H1 (cell line): Measurements from ENCODE around the gene NUBP2. TPM values are rescaled to one million over a fixed set of nuclear protein-coding genes. Genes with fewer than 3 reads are reported as not detected.

ENCODE experiments used
- CTCF ChIA-PET: fragments of 300-600 bp; sonication (Branson Sonifier 250); formaldehyde crosslinking; loops from one replicate; lab custom pipeline; 2021; ENCODE audit not compliant: partially characterized antibody; lab: Charles Lee
- POLR2A ChIA-PET: fragments of 300-600 bp; sonication (Branson Sonifier 250); formaldehyde crosslinking; loops from one replicate; lab custom pipeline; 2021; ENCODE audit warnings: inconsistent platforms; ENCODE audit not compliant: partially characterized antibody; lab: Charles Lee
- DNase-seq, 2 experiments: peaks; one replicate each; pipeline versions ENCODE4 v3.0.0 to v3.0.0-alpha.2; 2010 to 2022; ENCODE audit warnings: low spot score in 2 of 2, low read depth in 1 of 2, mixed read lengths in 1 of 2
- FAIRE-seq: peaks from 2 replicates; lab custom pipeline; 2011; peaks lifted over from hg19 to GRCh38; lab: Jason Lieb, UNC
- H2AFZ ChIP-seq: 2 replicates; pipeline ENCODE4 v1.8.1; 2012; ENCODE audit warnings: low read length, inconsistent platforms
- H2AK5ac ChIP-seq: 2 replicates; pipeline ENCODE4 v1.6.1; 2013; ENCODE audit warnings: low read depth, low read length
- H2BK120ac ChIP-seq: replicated peaks from 2 replicates; pipeline ENCODE3; 2013; ENCODE audit warnings: low read depth, low read length, inconsistent platforms
- H2BK12ac ChIP-seq: 2 replicates; pipeline ENCODE4 v1.6.1; 2013; ENCODE audit warnings: low read depth, low read length
- H2BK15ac ChIP-seq: 2 replicates; pipeline ENCODE4 v1.6.1; 2013; ENCODE audit warnings: low read length
- H2BK20ac ChIP-seq: 2 replicates; pipeline ENCODE4 v1.6.1; 2013; ENCODE audit warnings: low read length
- H2BK5ac ChIP-seq: 2 replicates; pipeline ENCODE4 v1.6.1; 2013; ENCODE audit warnings: low read depth, low read length
- H3K14ac ChIP-seq: 2 replicates; pipeline ENCODE4 v1.6.1; 2013; ENCODE audit warnings: inconsistent platforms; ENCODE audit not compliant: insufficient read length
- H3K18ac ChIP-seq: 2 replicates; pipeline ENCODE4 v1.6.1; 2013; ENCODE audit warnings: low read length; ENCODE audit errors: extremely low read depth
- H3K23ac ChIP-seq: 2 replicates; pipeline ENCODE4 v1.6.1; 2013; ENCODE audit warnings: inconsistent platforms; ENCODE audit not compliant: insufficient read length
- H3K23me2 ChIP-seq: 2 replicates; pipeline ENCODE4 v1.6.1; 2013; ENCODE audit warnings: low read depth, low read length
- H3K27ac ChIP-seq: 2 replicates; pipeline ENCODE4 v1.6.1; 2011; ENCODE audit warnings: low read depth, low read length, inconsistent platforms
- H3K27me3 ChIP-seq, 4 experiments: replicated peaks in 1 of 4; 1 replicate in 1 of 4; 2 replicates in 3 of 4; pipeline versions ENCODE4 v1.6.1 to v1.8.1; 2011 to 2013; ENCODE audit warnings: low read length in 3 of 4, mild to moderate bottlenecking in 3 of 4, inconsistent platforms in 2 of 4, mixed read lengths in 2 of 4, moderate library complexity in 1 of 4; ENCODE audit not compliant: control insufficient read depth in 3 of 4, insufficient read depth in 3 of 4; ENCODE audit errors: extremely low read depth in 1 of 4
- H3K36me3 ChIP-seq, 4 experiments: 2 replicates each; pipeline versions ENCODE4 v1.6.1 to v1.8.1; 2011 to 2013; ENCODE audit warnings: mild to moderate bottlenecking in 4 of 4, low read length in 3 of 4, moderate library complexity in 2 of 4, control low read depth in 1 of 4, inconsistent platforms in 1 of 4; ENCODE audit not compliant: insufficient read depth in 4 of 4, control insufficient read depth in 2 of 4
- H3K4ac ChIP-seq: replicated peaks from 2 replicates; pipeline ENCODE3; 2013; ENCODE audit warnings: low read length, low read depth, mixed read lengths, inconsistent platforms; ENCODE audit not compliant: insufficient read length
- H3K4me1 ChIP-seq, 4 experiments: replicated peaks in 1 of 4; 1 replicate in 1 of 4; 2 replicates in 3 of 4; pipeline versions ENCODE4 v1.6.1 to v1.8.1; 2011 to 2013; ENCODE audit warnings: low read length in 3 of 4, inconsistent platforms in 2 of 4, mixed read lengths in 1 of 4; ENCODE audit not compliant: insufficient read depth in 4 of 4, control insufficient read depth in 3 of 4
- H3K4me2 ChIP-seq, 2 experiments: 2 replicates each; pipeline versions ENCODE4 v1.6.1 to v1.8.1; 2011 to 2013; ENCODE audit warnings: low read depth in 2 of 2, low read length in 2 of 2, control low read depth in 1 of 2, inconsistent platforms in 1 of 2, mild to moderate bottlenecking in 1 of 2; ENCODE audit not compliant: insufficient read depth in 1 of 2
- H3K4me3 ChIP-seq, 4 experiments: fragments of 200-600, 300-600 bp in 1 of 4; sonication (generic), shearing (Covaris generic), sonication (Bioruptor Twin) in 1 of 4; 2 replicates each; pipeline versions ENCODE4 v1.5.1 to v1.8.1; 2011 to 2016; ENCODE audit warnings: low read length in 4 of 4, low read depth in 3 of 4, control low read depth in 2 of 4, inconsistent platforms in 2 of 4, mild to moderate bottlenecking in 2 of 4, mixed read lengths in 1 of 4, moderate library complexity in 1 of 4; ENCODE audit not compliant: insufficient read depth in 2 of 4; ENCODE audit errors: extremely low read depth in 1 of 4
- H3K56ac ChIP-seq: replicated peaks from 2 replicates; pipeline ENCODE3; 2013; ENCODE audit warnings: low read depth, mild to moderate bottlenecking, mixed read lengths, low read length, inconsistent platforms; ENCODE audit not compliant: insufficient read length
- H3K79me1 ChIP-seq: 2 replicates; pipeline ENCODE4 v1.6.1; 2013; ENCODE audit warnings: low read depth, low read length, control low read depth
- H3K79me2 ChIP-seq, 2 experiments: 2 replicates each; pipeline versions ENCODE4 v1.6.1 to v1.8.1; 2012 to 2013; ENCODE audit warnings: low read length in 2 of 2, mild to moderate bottlenecking in 2 of 2, inconsistent platforms in 1 of 2; ENCODE audit not compliant: insufficient read depth in 2 of 2, control insufficient read depth in 1 of 2
- H3K9ac ChIP-seq, 4 experiments: replicated peaks in 1 of 4; 1 replicate in 1 of 4; 2 replicates in 3 of 4; pipeline versions ENCODE4 v1.6.1 to v1.8.1; 2011 to 2013; ENCODE audit warnings: low read depth in 3 of 4, low read length in 3 of 4, control low read depth in 2 of 4, mild to moderate bottlenecking in 2 of 4, moderate library complexity in 2 of 4, inconsistent platforms in 1 of 4; ENCODE audit errors: extremely low read depth in 1 of 4
- H3K9me3 ChIP-seq, 2 experiments: 2 replicates each; pipeline versions ENCODE4 v1.6.1 to v1.8.1; 2012 to 2013; ENCODE audit warnings: mild to moderate bottlenecking in 2 of 2, moderate library complexity in 2 of 2, control low read depth in 1 of 2, inconsistent platforms in 1 of 2, low read depth in 1 of 2, low read length in 1 of 2, mixed read lengths in 1 of 2; ENCODE audit not compliant: insufficient read depth in 2 of 2
- H4K20me1 ChIP-seq, 2 experiments: replicated peaks in 1 of 2; 2 replicates each; pipeline versions ENCODE3 to v1.8.1; 2011 to 2013; ENCODE audit warnings: inconsistent platforms in 2 of 2, low read length in 2 of 2, mild to moderate bottlenecking in 1 of 2; ENCODE audit not compliant: insufficient read depth in 2 of 2, control insufficient read depth in 1 of 2
- H4K5ac ChIP-seq: 2 replicates; pipeline ENCODE4 v1.6.1; 2013; ENCODE audit warnings: low read length, low read depth, mixed read lengths, inconsistent platforms; ENCODE audit not compliant: insufficient read length
- H4K8ac ChIP-seq: 2 replicates; pipeline ENCODE4 v1.8.0; 2013; ENCODE audit warnings: mild to moderate bottlenecking, moderate library complexity, low read length, inconsistent platforms; ENCODE audit not compliant: insufficient read depth; ENCODE audit errors: extremely low read depth
- H4K91ac ChIP-seq: replicated peaks from 2 replicates; pipeline ENCODE3; 2013; ENCODE audit warnings: low read length, mixed read lengths, inconsistent platforms; ENCODE audit not compliant: insufficient read length
- CREB1 ChIP-seq: IDR thresholded peaks from 2 replicates; pipeline ENCODE4 v1.6.1; 2012; ENCODE audit warnings: inconsistent platforms
- GABPA ChIP-seq: IDR thresholded peaks from 2 replicates; pipeline ENCODE4 v1.6.1; 2011; ENCODE audit warnings: mild to moderate bottlenecking, low read length, moderate library complexity, borderline replicate concordance; ENCODE audit not compliant: insufficient read depth
- GTF2F1 ChIP-seq: IDR thresholded peaks from 2 replicates; pipeline ENCODE4 v1.6.1; 2012; ENCODE audit warnings: low read depth, low read length, improper control_type of control experiment, borderline replicate concordance
- HDAC2 ChIP-seq, 2 experiments: fragments of 300-600 bp in 1 of 2; sonication (generic) in 1 of 2; IDR thresholded peaks; 2 replicates each; pipeline ENCODE4 v1.6.1; 2011 to 2012; ENCODE audit warnings: low read depth in 2 of 2, low read length in 2 of 2, mild to moderate bottlenecking in 2 of 2, moderate library complexity in 2 of 2, borderline replicate concordance in 1 of 2, inconsistent platforms in 1 of 2
- POLR2AphosphoS5 ChIP-seq: IDR thresholded peaks from 2 replicates; pipeline ENCODE4 v1.6.1; 2011; ENCODE audit warnings: low read depth, low read length
- POU5F1 ChIP-seq: IDR thresholded peaks from 2 replicates; pipeline ENCODE4 v1.6.1; 2011; ENCODE audit warnings: low read depth, mild to moderate bottlenecking, low read length, moderate library complexity
- RBBP5 ChIP-seq: IDR thresholded peaks from 2 replicates; pipeline ENCODE4 v1.7.1; 2012; ENCODE audit warnings: low read depth, mild to moderate bottlenecking, inconsistent platforms, low read length, moderate library complexity, borderline replicate concordance
- RXRA ChIP-seq: IDR thresholded peaks from 2 replicates; pipeline ENCODE4 v1.6.1; 2011; ENCODE audit warnings: low read depth, mild to moderate bottlenecking, low read length, moderate library complexity; ENCODE audit not compliant: insufficient read depth
- SP1 ChIP-seq: IDR thresholded peaks from 2 replicates; pipeline ENCODE4 v1.6.1; 2011; ENCODE audit warnings: low read depth, low read length
- SP2 ChIP-seq: IDR thresholded peaks from 2 replicates; pipeline ENCODE4 v1.6.1; 2012; ENCODE audit warnings: mild to moderate bottlenecking, low read length, inconsistent platforms
- SRF ChIP-seq: IDR thresholded peaks from 2 replicates; pipeline ENCODE4 v1.6.1; 2011; ENCODE audit warnings: mild to moderate bottlenecking, low read depth, low read length, moderate library complexity
- TBP ChIP-seq: IDR thresholded peaks from 2 replicates; pipeline ENCODE4 v1.6.1; 2011; ENCODE audit warnings: low read depth, low read length, improper control_type of control experiment
- ZNF274 ChIP-seq: IDR thresholded peaks from 2 replicates; pipeline ENCODE4 v1.7.0; 2012; ENCODE audit warnings: low read length, borderline replicate concordance; ENCODE audit errors: extremely low read depth
- WGBS, 2 experiments: shearing (Covaris generic) in 1 of 2; methylation state at CpG; one replicate each; pipeline versions ENCODE4 v1.1.6 to v1.1.7; 2013 to 2015; ENCODE audit warnings: low lambda C conversion rate in 2 of 2, mixed read lengths in 2 of 2, inconsistent platforms in 1 of 2, low coverage in 1 of 2, missing lambda C conversion rate in 1 of 2; ENCODE audit not compliant: insufficient replicate concordance in 2 of 2, insufficient coverage in 1 of 2, insufficient read length in 1 of 2; ENCODE audit errors: extremely low coverage in 1 of 2, missing lambda C conversion rate in 1 of 2; 5-methylcytosine and 5-hydroxymethylcytosine counted together
- polyA plus RNA-seq, 7 experiments: library from polyadenylated mRNA; depleted of rRNA in 3 of 7; stranded (reverse) in 5 of 7; unstranded in 2 of 7; fragments of >200 nt in 5 of 7; fragments of 200-250 nt in 2 of 7; gene quantifications; 1 replicate in 5 of 7; 2 replicates in 1 of 7; 4 replicates in 1 of 7; pipeline versions ENCODE4 v1.2.1 to v1.2.3, GENCODE V29; 2011 to 2013; ENCODE audit warnings: missing spikeins in 2 of 7, mixed read lengths in 2 of 7
- total RNA-seq: library from RNA; stranded (reverse); fragmentation: NEBNext Ultra II Directional; extraction: Animal tissue kit (Norgen Biotek cat#: 25700); gene quantifications from 2 replicates; pipeline ENCODE4 v1.2.1, GENCODE V29; 2021
- TF ChIP-seq, protein P1 (sequence below): IDR thresholded peaks from 2 replicates; pipeline ENCODE4 v1.6.1; 2011; ENCODE audit warnings: low read length, improper control_type of control experiment

Gene NUBP2
- total and polyA plus RNA-seq, 2 of the 8 experiments (the other 6 are each of a cell fraction or from before 2014, with no cell fraction given) = 70.3 to 96.9 TPM

GRCh38 chr16:1800701-1801100, 17.9 kb downstream of the NUBP2 start:
- no peak overlapping the region for H3K4ac ChIP-seq
- no peak overlapping the region for H2AK5ac ChIP-seq
- H4K20me1 ChIP-seq = no peaks in the 10 kb centered on the region
- no peak overlapping the region for H3K4me2 ChIP-seq
- no peak overlapping the region for H3K18ac ChIP-seq
- H4K8ac ChIP-seq = no peak overlapping the region
- peaks cover 29 to 35% of the 10 kb centered on the region in 2 experiments for H3K9me3 ChIP-seq
- no peaks in the 10 kb centered on the region for H3K36me3 ChIP-seq
- no peak overlapping the region for H2BK15ac ChIP-seq
- no peak overlapping the region for H2BK12ac ChIP-seq
- H2BK120ac ChIP-seq = no peak overlapping the region
- H3K4me3 ChIP-seq = no peak overlapping the region
- no peaks in the 10 kb centered on the region for H3K79me2 ChIP-seq
- H3K9ac ChIP-seq = no peak overlapping the region
- no peak overlapping the region for H4K91ac ChIP-seq
- no peak overlapping the region for H3K14ac ChIP-seq
- ChIA-PET POLR2A (interaction anchor here (1.5 kb wide), 1 partner anchor 26 kb away, joined by 3 read pairs; the partner anchor contains the start of genes FAHD1 and HAGH), CTCF (interaction anchor here (0.7 kb wide), 1 partner anchor 123 kb away, joined by 3 read pairs; no protein-coding TSS in a partner anchor)
- DNase-seq = no peak
- no peaks in the 10 kb centered on the region for H3K27me3 ChIP-seq
- H3K23ac ChIP-seq = no peak overlapping the region
- no peaks in the 10 kb centered on the region for H3K4me1 ChIP-seq
- FAIRE-seq = no peak
- no peak overlapping the region for H2BK5ac ChIP-seq
- no peaks in the 10 kb centered on the region for H3K79me1 ChIP-seq
- no peak overlapping the region for H3K27ac ChIP-seq
- no peak overlapping the region for H2BK20ac ChIP-seq
- no peak overlapping the region for H2AFZ ChIP-seq
- H3K23me2 ChIP-seq = no peaks in the 10 kb centered on the region
- WGBS, 2 experiments = 84% methylated on average over 10 of the region's 10 CpGs; no CpG with 5 or more reads in 1 of the 2 experiments
- H4K5ac ChIP-seq = no peak overlapping the region
- H3K56ac ChIP-seq = no peak overlapping the region
- TF ChIP-seq RBBP5 (no peak), CREB1 (no peak), GABPA (no peak), HDAC2 (IDR thresholded peaks at IDR 0.05; ENCODE audit: borderline replicate concordance in 1 of 2, low read depth in 2 of 2, low read length in 2 of 2) (no peak), GTF2F1 (no peak), RXRA (no peak), SRF (no peak), SP2 (no peak), POLR2AphosphoS5 (no peak), POU5F1 (no peak), ZNF274 (no peak), SP1 (no peak), TBP (no peak)
- TF ChIP-seq, protein P1, sequence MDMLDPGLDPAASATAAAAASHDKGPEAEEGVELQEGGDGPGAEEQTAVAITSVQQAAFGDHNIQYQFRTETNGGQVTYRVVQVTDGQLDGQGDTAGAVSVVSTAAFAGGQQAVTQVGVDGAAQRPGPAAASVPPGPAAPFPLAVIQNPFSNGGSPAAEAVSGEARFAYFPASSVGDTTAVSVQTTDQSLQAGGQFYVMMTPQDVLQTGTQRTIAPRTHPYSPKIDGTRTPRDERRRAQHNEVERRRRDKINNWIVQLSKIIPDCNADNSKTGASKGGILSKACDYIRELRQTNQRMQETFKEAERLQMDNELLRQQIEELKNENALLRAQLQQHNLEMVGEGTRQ = no peak
